Activated CD4-positive, alpha-beta T cell treated with anti-CD3 and anti-CD28 coated beads, Interleukin-2, amount 10 ng/mL, durations not matched to agents 24 days and 14 days (primary cell): Measurements from ENCODE around the gene TMEM37. TPM values are rescaled to one million over a fixed set of nuclear protein-coding genes. Genes with fewer than 3 reads are reported as not detected.

ENCODE experiments used
- total RNA-seq: library from RNA; stranded (reverse); gene quantifications from 2 replicates; pipeline ENCODE4 v1.2.3, GENCODE V29; 2022

The TMEM37 gene
- total RNA-seq, 1 donor from 2014 or later, result not detected

Other genes with a start within 250 kb of the TMEM37 start
- 0.16 and 0.19 TPM in 2 replicates for gene STEAP3, start 208.0 kb upstream of the TMEM37 start, total RNA-seq
- 10.2 and 11.5 TPM in 2 replicates for gene C2orf76, start 65.0 kb upstream of the TMEM37 start, total RNA-seq
- gene DBI, start 64.9 kb upstream of the TMEM37 start, total RNA-seq, result 139 and 145 TPM in 2 replicates
- gene SCTR, start 92.6 kb downstream of the TMEM37 start, total RNA-seq, result not detected in 2 replicates
- not detected in 2 replicates for gene CFAP221, start 112.6 kb downstream of the TMEM37 start, total RNA-seq
- 19.0 and 20.6 TPM in 2 replicates for gene TMEM177, start 247.3 kb downstream of the TMEM37 start, total RNA-seq